Pancreas (tissue), 10 donors: ENCODE results near the gene ACSF3. TPM values are rescaled to one million over a fixed set of nuclear protein-coding genes. Genes with fewer than 3 reads are reported as not detected.
"Not testable (repeated sequence)": the region's sequence is repeated elsewhere in the genome, so short reads cannot be mapped to it uniquely, and the experiment has no call there.

ENCODE experiments used
- ATAC-seq, 4 donors: fragments of 200-7000 bp; cut with Tn5 transposase; one replicate each; pipeline versions ENCODE4 v1.8.0 to v1.9.1; 2020; ENCODE audit warnings: mild to moderate bottlenecking in 4 of 4, moderate library complexity in 4 of 4
- DNase-seq, 6 donors: peaks; one replicate each; pipeline ENCODE4 v3.0.0-alpha.2; 2020
- FAIRE-seq: peaks from 2 replicates; lab custom pipeline; 2012; peaks lifted over from hg19 to GRCh38; lab: Jason Lieb, UNC
- H3K27ac ChIP-seq, 4 donors: fragments of 200-600 bp; sonication (generic); 1 replicate in 3 of 4; 2 replicates in 1 of 4; pipeline versions ENCODE4 v1.5.0 to v1.8.0; 2020
- H3K27me3 ChIP-seq, 4 donors: fragments of 200-600 bp; one replicate each; pipeline ENCODE4 v1.8.0; 2021
- H3K36me3 ChIP-seq, 3 donors: fragments of 200-600 bp; sonication (generic) in 1 of 3; one replicate each; pipeline versions ENCODE4 v1.5.0 to v1.8.0; 2020 to 2021
- H3K4me1 ChIP-seq, 3 donors: fragments of 200-600 bp; one replicate each; pipeline ENCODE4 v1.8.0; 2021
- H3K4me3 ChIP-seq, 4 donors: fragments of 200-600 bp; sonication (generic) in 2 of 4; one replicate each; pipeline versions ENCODE4 v1.5.0 to v1.8.0; 2020 to 2021
- H3K9me3 ChIP-seq, 4 donors: fragments of 200-600 bp; one replicate each; pipeline ENCODE4 v1.8.0; 2021
- CTCF ChIP-seq, 4 donors: fragments of 200-600 bp; sonication (generic) in 3 of 4; IDR thresholded peaks; one replicate each; pipeline versions ENCODE4 v1.5.0 to v1.8.0; 2021; ENCODE audit warnings: antibody characterized with exemption in 4 of 4
- WGBS, 2 donors: extraction: QIAGEN DNeasy Blood & Tissue Kit; methylation state at CpG; one replicate each; pipeline ENCODE4 v1.1.7; 2013; 5-methylcytosine and 5-hydroxymethylcytosine counted together
- intact Hi-C, 3 donors: fragments of 100-400 bp; cut with DNase I; formaldehyde crosslinking; loops; one replicate each; pipeline versions ENCODE4 v1.11.1 to v1.14.2; 2022
- polyA plus RNA-seq, 2 donors: library from polyadenylated mRNA; stranded (reverse); fragments of 200-250 nt; gene quantifications; one replicate each; pipeline ENCODE4 v1.2.3, GENCODE V29; 2013
- total RNA-seq, 6 donors: library from RNA; stranded (reverse); fragmentation: NEBNext Ultra II Directional in 4 of 6; extraction: Animal tissue kit (Norgen Biotek cat#: 25700) in 4 of 6; gene quantifications; one replicate each; pipeline versions ENCODE4 v1.2.1 to v1.2.4, GENCODE V29; 2021 to 2023
- donor health status: healthy with polysubstance abuse.
- donor health status: DM: no; HTN: no; CAD: no; lungs with moderate emphysema.
- donor health status: DM: no; HTN: no; CAD: no.
- donor health status: control.
- donor health status: control.
- donor health status: Bipolar disorder and iron deficiency.
- donor health status: DM: yes; HTN: yes; CAD: no.
- donor health status: DM: no; HTN: no; CAD: no.
- donor health status: DM: no; HTN: no; CAD: no.
- donor health status: DM: yes; HTN: yes; CAD: no.

The ACSF3 gene
- total and polyA plus RNA-seq, 8 donors = 17.3 to 36.9 (median 20.8) TPM

- no peak for FAIRE-seq
- no peak for ATAC-seq
- Histone ChIP-seq H3K4me3 (no peak overlapping the region), H3K9me3 (no peaks in the 10 kb centered on the region), H3K27me3 (no peaks in the 10 kb centered on the region), H3K4me1 (peaks cover 0 to 4% (median 0%) of the 10 kb centered on the region in 3 donors), H3K27ac (no peak overlapping the region), H3K36me3 (no peaks in the 10 kb centered on the region)
- TF ChIP-seq CTCF (IDR thresholded peaks at IDR 0.05) = no peak
- intact Hi-C loops = no loop called here
- WGBS, 2 donors = 60 to 79% methylated on average over 27 to 28 of the region's 28 CpGs
- peak in 4 of 6 donors; percentile 17 to 67 (median 38) for DNase-seq
These were observed 96.7 kb downstream of the ACSF3 start for GRCh38 chr16:89190150-89190958.

- no peak for TF ChIP-seq CTCF (IDR thresholded peaks at IDR 0.05)
- no peaks in the 10 kb centered on the region for H3K9me3 ChIP-seq
- FAIRE-seq (no peak), DNase-seq (peak in 4 of 6 donors; percentile 34 to 82 (median 48)), ATAC-seq (peak in 1 of 4 donors; percentile 7)
- WGBS, 2 donors = 32 to 39% methylated on average over 33 to 44 of the region's 44 CpGs
- H3K27me3 ChIP-seq = no peaks in the 10 kb centered on the region
- no peak overlapping the region for H3K27ac ChIP-seq
- H3K4me3 ChIP-seq = peak overlapping the region in 2 of 4 donors; percentile 23 to 48
- no peaks in the 10 kb centered on the region for H3K36me3 ChIP-seq
- intact Hi-C loops = no loop called here
- H3K4me1 ChIP-seq = peaks cover 0 to 4% (median 0%) of the 10 kb centered on the region in 3 donors
These were observed 97.6 kb downstream of the ACSF3 start for GRCh38 chr16:89191033-89191900.

GRCh38 chr16:89191901-89192185, 98.2 kb downstream of the ACSF3 start:
- no peaks in the 10 kb centered on the region for H3K27me3 ChIP-seq
- no peak overlapping the region for H3K27ac ChIP-seq
- ATAC-seq = no peak
- no peaks in the 10 kb centered on the region for H3K9me3 ChIP-seq
- DNase-seq = no peak
- FAIRE-seq = no peak
- intact Hi-C loops = no loop called here
- peak overlapping the region; percentile 18 to 48 (median 24) for H3K4me3 ChIP-seq
- TF ChIP-seq CTCF (IDR thresholded peaks at IDR 0.05) = no peak
- H3K36me3 ChIP-seq = no peaks in the 10 kb centered on the region
- peaks cover 0 to 4% (median 0%) of the 10 kb centered on the region in 3 donors for H3K4me1 ChIP-seq
- 1 to 6% methylated on average over 14 to 19 of the region's 19 CpGs for WGBS, 2 donors

GRCh38 chr16:89192186-89192955, 98.7 kb downstream of the ACSF3 start:
- intact Hi-C loops, H3K27me3 ChIP-seq, H3K9me3 ChIP-seq, FAIRE-seq, H3K27ac ChIP-seq, H3K4me1 ChIP-seq, H3K36me3 ChIP-seq: not testable (repeated sequence)
- peak overlapping the region; percentile 18 to 48 (median 24) for H3K4me3 ChIP-seq
- peak; percentile 63 to 94 (median 86) for DNase-seq
- 2 to 6% methylated on average over 37 to 63 of the region's 63 CpGs for WGBS, 2 donors
- ATAC-seq = peak; percentile 24 to 50 (median 38)
